Fibroblast of villous mesenchyme (primary cell): Measurements from ENCODE around the gene ZNF493. TPM values are rescaled to one million over a fixed set of nuclear protein-coding genes. Genes with fewer than 3 reads are reported as not detected.

Experiments used
- DNase-seq: peaks from one replicate; pipeline ENCODE4 v3.0.0-alpha.2; 2010; ENCODE audit warnings: low read depth
- H3K4me3 ChIP-seq: 2 replicates; pipeline ENCODE4 v1.5.1; 2011; ENCODE audit warnings: low read depth, mild to moderate bottlenecking, low read length
- total RNA-seq: library from RNA; depleted of rRNA; stranded (reverse); fragments of >200 nt; gene quantifications from 2 replicates; pipeline ENCODE4 v1.2.3, GENCODE V29; 2012
- TF ChIP-seq, protein P1 (sequence below): IDR thresholded peaks from 2 replicates; pipeline ENCODE4 v1.5.1; 2012; ENCODE audit warnings: low read depth, mild to moderate bottlenecking, low read length; ENCODE audit not compliant: insufficient read depth

ZNF493 gene
- total RNA-seq, 1 donor: 11.2 TPM

DNA sequence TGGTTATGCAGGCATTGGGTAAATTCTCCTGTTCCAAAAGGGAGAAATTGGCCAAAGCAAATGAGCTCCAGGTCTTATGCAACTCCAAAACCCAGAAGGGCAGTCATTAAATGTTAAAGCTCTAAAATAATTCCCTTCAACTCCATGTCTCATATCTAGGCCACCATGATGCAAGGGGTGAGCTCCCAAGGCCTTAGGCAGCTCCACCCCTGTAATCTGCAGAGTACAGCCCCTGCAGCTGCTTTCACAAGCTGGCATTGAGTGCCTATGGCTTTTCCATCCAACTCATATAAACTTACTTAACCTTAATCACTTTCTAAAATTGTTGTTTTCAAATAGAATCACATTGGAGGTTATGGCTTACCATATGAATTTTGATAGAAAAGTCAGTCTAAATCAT lies 63.8 kb downstream of the ZNF493 start:
- DNase-seq: no peak
- TF ChIP-seq, protein P1, sequence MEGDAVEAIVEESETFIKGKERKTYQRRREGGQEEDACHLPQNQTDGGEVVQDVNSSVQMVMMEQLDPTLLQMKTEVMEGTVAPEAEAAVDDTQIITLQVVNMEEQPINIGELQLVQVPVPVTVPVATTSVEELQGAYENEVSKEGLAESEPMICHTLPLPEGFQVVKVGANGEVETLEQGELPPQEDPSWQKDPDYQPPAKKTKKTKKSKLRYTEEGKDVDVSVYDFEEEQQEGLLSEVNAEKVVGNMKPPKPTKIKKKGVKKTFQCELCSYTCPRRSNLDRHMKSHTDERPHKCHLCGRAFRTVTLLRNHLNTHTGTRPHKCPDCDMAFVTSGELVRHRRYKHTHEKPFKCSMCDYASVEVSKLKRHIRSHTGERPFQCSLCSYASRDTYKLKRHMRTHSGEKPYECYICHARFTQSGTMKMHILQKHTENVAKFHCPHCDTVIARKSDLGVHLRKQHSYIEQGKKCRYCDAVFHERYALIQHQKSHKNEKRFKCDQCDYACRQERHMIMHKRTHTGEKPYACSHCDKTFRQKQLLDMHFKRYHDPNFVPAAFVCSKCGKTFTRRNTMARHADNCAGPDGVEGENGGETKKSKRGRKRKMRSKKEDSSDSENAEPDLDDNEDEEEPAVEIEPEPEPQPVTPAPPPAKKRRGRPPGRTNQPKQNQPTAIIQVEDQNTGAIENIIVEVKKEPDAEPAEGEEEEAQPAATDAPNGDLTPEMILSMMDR: no peak

DNA sequence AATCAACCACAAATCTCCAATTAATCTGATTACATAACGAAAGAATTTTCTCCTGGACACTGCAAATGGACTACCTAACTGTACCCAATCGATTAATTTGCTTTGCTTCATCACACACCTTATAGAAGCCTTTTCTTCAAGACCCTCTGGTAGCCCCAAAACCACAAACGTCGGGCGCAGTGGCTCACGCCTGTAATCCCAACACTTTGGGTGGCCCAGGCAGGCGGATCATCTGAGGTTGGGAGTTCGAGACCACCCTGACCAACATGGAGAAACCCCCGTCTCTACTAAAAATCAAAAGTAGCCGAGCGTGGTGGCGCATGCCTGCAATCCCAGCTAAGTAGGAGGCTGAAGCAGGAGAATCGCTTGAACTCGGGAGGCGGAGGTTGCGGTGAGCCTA lies 65.6 kb downstream of the ZNF493 start:
- TF ChIP-seq, protein P1: no peak
- no peak overlapping the region for H3K4me3 ChIP-seq
- DNase-seq: no peak

More for the DNA sequence above, 63.8 kb downstream of the ZNF493 start:
- H3K4me3 ChIP-seq: no peak overlapping the region

DNA sequence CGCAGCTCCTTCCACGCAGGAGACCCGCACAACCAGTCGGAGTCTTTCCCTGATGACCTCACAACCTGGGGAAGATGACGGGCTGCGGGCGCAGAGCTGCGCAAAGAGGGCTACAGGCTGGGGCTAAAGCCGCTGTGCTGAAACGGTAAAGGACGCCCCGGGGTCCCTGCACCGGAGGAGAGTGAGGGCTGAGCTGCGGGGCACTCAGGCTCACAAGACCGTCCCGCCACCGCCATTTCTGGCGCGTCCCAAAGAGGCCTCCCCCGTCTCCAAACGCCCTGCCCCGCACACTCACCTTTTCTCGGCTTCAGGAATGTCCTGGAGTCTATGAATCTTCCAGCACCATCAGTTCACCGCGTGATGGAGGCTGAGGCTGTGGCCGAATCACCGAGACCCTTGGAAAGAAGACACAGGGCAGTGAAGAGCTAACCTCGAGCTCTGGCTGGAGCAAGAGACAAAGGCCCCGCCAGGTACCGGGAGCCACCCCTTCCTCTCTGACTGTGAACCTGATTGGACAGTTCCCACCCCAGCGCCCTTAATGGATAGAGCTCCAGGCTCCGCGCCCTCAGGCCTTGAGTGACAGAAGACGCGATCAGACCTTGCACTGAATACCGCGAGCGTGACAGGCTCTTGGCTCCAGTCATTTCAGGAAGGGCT lies 66.6 kb downstream of the ZNF493 start:
- no peak overlapping the region for H3K4me3 ChIP-seq
- TF ChIP-seq, protein P1: no peak
- DNase-seq: no peak

DNA sequence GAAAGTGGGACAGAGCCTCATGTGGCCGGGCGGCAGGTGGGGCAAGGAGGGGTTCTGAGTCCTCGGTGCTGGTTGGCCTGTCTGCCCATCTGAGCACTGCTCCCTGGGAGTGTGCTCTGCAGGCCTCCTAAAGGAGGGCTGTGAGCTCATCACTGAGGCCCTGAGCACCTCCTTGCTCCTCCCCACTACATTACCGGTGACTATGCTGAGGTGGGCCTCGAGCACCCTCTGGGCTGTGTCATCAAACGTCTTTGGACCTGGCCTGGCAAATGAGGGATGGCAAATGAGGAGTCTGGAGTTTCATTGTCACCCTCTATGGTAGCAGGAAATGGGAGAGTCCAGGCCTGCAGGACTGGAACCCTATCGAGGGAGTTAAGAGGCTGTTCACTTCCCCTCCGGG lies 69.7 kb downstream of the ZNF493 start:
- TF ChIP-seq, protein P1: no peak
- no peak for DNase-seq
- no peak overlapping the region for H3K4me3 ChIP-seq

DNA sequence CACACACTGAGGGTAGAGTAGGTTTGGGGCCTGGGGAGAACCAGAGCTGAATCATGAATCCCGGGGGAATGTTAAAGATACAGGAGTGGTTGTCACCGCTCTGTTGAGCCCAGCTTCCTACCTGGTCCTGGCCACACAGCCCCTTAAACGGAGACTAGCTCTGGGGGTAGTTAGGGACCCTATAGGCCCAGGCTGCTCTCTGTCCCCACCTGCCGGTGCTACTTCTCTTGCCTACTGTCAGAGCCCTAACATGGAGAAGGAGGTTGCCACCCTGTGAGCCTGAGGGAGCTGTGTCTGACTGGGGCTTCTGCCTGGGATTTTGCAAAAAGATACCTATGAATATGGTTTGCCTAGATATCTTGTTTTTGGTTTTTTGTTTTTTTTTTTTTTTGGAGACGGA lies 71.9 kb downstream of the ZNF493 start:
- TF ChIP-seq, protein P1: no peak
- no peak for DNase-seq
- no peak overlapping the region for H3K4me3 ChIP-seq

DNA sequence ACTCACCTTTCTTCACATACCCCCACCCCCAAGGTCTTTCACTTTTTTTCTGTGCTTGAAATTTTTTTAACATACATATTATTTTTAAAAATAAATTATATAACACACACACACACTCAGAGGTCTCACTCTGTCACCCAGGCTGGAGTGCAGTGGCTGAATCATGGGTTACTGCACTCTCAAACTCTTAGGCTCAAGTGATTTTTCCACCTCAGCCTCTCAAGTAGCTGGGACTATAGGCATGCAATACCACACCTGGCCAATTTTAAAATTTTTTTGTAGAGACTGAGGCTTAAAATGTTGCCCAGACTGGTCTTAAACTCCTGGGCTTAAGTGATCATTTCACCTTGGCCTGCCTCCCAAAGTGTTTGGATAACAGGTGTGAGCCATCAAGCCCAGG lies 75.6 kb downstream of the ZNF493 start:
- no peak overlapping the region for H3K4me3 ChIP-seq
- TF ChIP-seq, protein P1: no peak
- no peak for DNase-seq

DNA sequence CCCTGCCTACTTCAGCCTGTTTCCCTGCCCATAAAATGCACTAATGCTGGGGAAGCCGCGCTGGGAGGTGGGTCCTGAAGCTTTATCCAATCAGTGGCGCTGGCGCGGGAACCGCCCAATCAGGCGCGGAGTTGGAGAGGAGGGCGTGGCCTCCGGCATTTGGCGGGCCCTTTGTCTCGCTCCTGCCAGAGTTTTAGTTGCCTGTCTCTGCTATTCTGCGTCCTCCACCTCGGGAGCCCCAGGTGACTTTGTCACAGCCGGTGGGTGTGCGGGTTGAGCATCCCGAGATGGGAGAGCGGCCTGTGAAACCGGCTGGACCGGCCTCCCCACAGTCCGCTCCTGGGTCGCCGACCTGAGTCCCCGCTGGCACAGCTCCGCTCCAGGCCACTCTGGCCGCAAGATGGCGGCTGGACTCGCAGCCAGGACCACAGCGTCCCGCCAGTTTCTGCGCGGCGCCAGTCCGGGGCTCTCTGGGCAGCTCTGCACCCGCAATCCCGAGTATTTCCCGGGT lies 77.8 kb downstream of the ZNF493 start:
- TF ChIP-seq, protein P1: no peak
- DNase-seq: peak; percentile 63
- H3K4me3 ChIP-seq: peak overlapping the region; percentile 65
